OCI-M2 (cell line): ENCODE measurements around the gene FAM117A.

Experiments
- DNase-seq: peaks from one replicate; lab custom pipeline; 2025; ENCODE audit not compliant: unreplicated experiment; lab: John Stamatoyannopoulos, UW

The FAM117A gene

GRCh38 chr17:49763735-49764558 lies at the start of gene FAM117A:
FAM117A (minus strand) TSS chr17:49764131; CDS start chr17:49764087, 44 bp downstream.
- peak; percentile 84 for DNase-seq

- no peak for DNase-seq
Observed at GRCh38 chr17:49809056-49809455, 45.1 kb upstream of the FAM117A start.

- DNase-seq, result no peak
Observed at GRCh38 chr17:49798738-49799137, 34.8 kb upstream of the FAM117A start.

GRCh38 chr17:49798182-49798581 lies 34.3 kb upstream of the FAM117A start:
- no peak for DNase-seq

- DNase-seq, result no peak
Observed at GRCh38 chr17:49795372-49795771, 31.4 kb upstream of the FAM117A start.

GRCh38 chr17:49793309-49793708 lies 29.4 kb upstream of the FAM117A start:
- DNase-seq, result no peak

- DNase-seq, result no peak
Observed at GRCh38 chr17:49789243-49789578, 25.3 kb upstream of the FAM117A start.

- DNase-seq, result peak; percentile 87
Observed at GRCh38 chr17:49788478-49789242, 24.7 kb upstream of the FAM117A start, which contains the start of gene KAT7. KAT7 (plus strand) TSS chr17:49788681; CDS start chr17:49788835, 154 bp downstream.

- DNase-seq, result no peak
Observed at GRCh38 chr17:49787884-49788477, 24.1 kb upstream of the FAM117A start.

- no peak for DNase-seq
Observed at GRCh38 chr17:49784636-49785035, 20.7 kb upstream of the FAM117A start.

GRCh38 chr17:49783791-49784190 lies 19.9 kb upstream of the FAM117A start:
- DNase-seq, result no peak

GRCh38 chr17:49783071-49783715 lies 19.3 kb upstream of the FAM117A start:
- no peak for DNase-seq

- no peak for DNase-seq
Observed at GRCh38 chr17:49779739-49780231, 15.9 kb upstream of the FAM117A start.

GRCh38 chr17:49779156-49779738 lies 15.3 kb upstream of the FAM117A start:
- DNase-seq, result no peak

- no peak for DNase-seq
Observed at GRCh38 chr17:49777563-49777962, 13.6 kb upstream of the FAM117A start.

GRCh38 chr17:49776551-49777300 lies 12.8 kb upstream of the FAM117A start:
- no peak for DNase-seq

GRCh38 chr17:49775546-49776260 lies 11.8 kb upstream of the FAM117A start:
- no peak for DNase-seq

- no peak for DNase-seq
Observed at GRCh38 chr17:49766918-49767530, 3.1 kb upstream of the FAM117A start.
